ENCODE results near the gene CD164. TPM values are rescaled to one million over a fixed set of nuclear protein-coding genes. Genes with fewer than 3 reads are reported as not detected.
"Not testable (repeated sequence)": the region's sequence is repeated elsewhere in the genome, so short reads cannot be mapped to it uniquely, and the experiment has no call there.

CD164 gene
- total and polyA plus RNA-seq, 7 donors, result 142 to 192 (median 177) TPM

DNA sequence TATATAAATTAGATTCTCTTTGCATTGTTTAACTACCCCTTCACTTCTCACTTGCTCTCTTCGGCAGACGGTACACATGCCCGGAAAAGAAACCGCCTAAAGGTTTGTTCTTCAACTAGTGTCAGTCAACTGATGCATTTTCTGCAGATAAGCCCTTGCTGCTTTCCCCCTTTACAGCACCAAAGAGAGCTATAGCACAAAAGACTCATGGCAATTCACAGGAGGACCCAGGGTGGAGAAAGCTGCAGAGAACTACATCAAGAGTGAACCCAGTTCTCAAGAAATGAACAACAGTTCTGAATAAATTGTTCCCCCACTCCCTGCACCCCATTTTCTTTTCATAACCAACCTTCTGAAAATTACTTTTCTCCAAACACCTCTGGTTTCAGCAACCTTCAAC is 8.9 kb downstream of the CD164 start:
- 74 to 84% methylated on average over 4 of the region's 4 CpGs for WGBS, 2 donors
- intact Hi-C loops (cut with DNase I), result no loop called here
- Histone ChIP-seq H3K4me1 (peaks cover 0 to 15% (median 7%) of the 10 kb centered on the region in 4 donors), H3K27ac (no peak overlapping the region), H3K4me3 (no peak overlapping the region), H3K36me3 (peaks cover 15 to 79% (median 43%) of the 10 kb centered on the region in 4 donors), H3K27me3 (no peaks in the 10 kb centered on the region), H3K9me3 (no peaks in the 10 kb centered on the region)
- TF ChIP-seq POLR2AphosphoS5 (IDR thresholded peaks at IDR 0.05) (no peak), POLR2A (IDR thresholded peaks at IDR 0.05) (no peak)
- no peak for DNase-seq

DNA sequence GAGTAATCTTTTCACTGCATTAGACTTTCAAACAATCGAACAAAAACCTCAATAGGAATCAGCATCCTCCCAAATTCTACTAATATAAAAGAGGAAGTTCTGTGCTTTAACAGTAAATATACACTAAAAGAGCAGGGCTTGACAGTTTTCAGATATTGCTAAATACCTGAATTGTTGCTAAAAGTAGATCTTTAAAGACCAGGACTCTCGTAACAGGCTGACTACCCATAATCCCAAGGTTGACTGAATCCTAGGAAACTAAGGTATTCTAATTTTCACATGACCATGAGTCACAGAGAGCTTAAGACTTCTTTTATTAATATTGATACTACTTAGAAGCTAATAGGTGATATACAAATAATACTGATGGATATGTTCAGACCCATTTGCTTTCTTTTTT is 10.1 kb downstream of the CD164 start:
- Histone ChIP-seq H3K4me1 (peaks cover 0 to 14% (median 7%) of the 10 kb centered on the region in 4 donors), H3K27ac (no peak overlapping the region), H3K4me3 (no peak overlapping the region), H3K36me3 (peaks cover 15 to 84% (median 39%) of the 10 kb centered on the region in 4 donors), H3K27me3 (no peaks in the 10 kb centered on the region), H3K9me3 (no peaks in the 10 kb centered on the region)
- intact Hi-C loops (cut with DNase I), result no loop called here
- 75 to 86% methylated on average over 2 of the region's 2 CpGs for whole genome bisulfite sequencing, 2 donors
- TF ChIP-seq POLR2A (IDR thresholded peaks at IDR 0.05) (no peak), EP300 (IDR thresholded peaks at IDR 0.05) (no peak), POLR2AphosphoS5 (IDR thresholded peaks at IDR 0.05) (no peak)
- TF ChIP-seq, protein P1, sequence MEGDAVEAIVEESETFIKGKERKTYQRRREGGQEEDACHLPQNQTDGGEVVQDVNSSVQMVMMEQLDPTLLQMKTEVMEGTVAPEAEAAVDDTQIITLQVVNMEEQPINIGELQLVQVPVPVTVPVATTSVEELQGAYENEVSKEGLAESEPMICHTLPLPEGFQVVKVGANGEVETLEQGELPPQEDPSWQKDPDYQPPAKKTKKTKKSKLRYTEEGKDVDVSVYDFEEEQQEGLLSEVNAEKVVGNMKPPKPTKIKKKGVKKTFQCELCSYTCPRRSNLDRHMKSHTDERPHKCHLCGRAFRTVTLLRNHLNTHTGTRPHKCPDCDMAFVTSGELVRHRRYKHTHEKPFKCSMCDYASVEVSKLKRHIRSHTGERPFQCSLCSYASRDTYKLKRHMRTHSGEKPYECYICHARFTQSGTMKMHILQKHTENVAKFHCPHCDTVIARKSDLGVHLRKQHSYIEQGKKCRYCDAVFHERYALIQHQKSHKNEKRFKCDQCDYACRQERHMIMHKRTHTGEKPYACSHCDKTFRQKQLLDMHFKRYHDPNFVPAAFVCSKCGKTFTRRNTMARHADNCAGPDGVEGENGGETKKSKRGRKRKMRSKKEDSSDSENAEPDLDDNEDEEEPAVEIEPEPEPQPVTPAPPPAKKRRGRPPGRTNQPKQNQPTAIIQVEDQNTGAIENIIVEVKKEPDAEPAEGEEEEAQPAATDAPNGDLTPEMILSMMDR (IDR thresholded peaks at IDR 0.05), result no peak
- DNase-seq, result no peak

DNA sequence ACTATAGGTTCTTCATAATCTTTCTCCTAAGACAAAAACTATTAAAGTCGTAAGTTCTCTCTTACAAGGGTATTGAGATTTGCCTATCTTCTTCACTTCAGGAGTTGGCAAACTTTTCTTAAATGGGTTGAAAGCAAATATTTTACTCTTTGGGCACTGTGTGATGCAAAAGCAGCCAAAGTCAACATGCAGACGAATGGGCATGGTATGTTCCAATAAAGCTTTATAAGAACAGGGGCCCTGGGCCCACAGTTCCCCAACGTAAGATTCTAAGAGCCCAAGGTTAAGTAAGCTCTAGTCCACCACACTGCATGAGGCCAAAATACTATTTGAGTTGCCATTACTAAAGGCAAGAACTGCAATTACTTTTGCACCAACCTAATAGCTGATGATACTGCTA is 11.5 kb downstream of the CD164 start:
- Histone ChIP-seq H3K27ac (no peak overlapping the region), H3K4me3 (no peak overlapping the region), H3K27me3 (no peaks in the 10 kb centered on the region), H3K36me3 (peaks cover 15 to 83% (median 30%) of the 10 kb centered on the region in 4 donors), H3K4me1 (peaks cover 0 to 14% (median 5%) of the 10 kb centered on the region in 4 donors), H3K9me3 (no peaks in the 10 kb centered on the region)
- intact Hi-C loops (cut with DNase I), result no loop called here
- WGBS, 2 donors, result 60 to 65% methylated on average over 3 of the region's 3 CpGs
- DNase-seq, result no peak
- TF ChIP-seq POLR2A (IDR thresholded peaks at IDR 0.05) (no peak), POLR2AphosphoS5 (IDR thresholded peaks at IDR 0.05) (no peak), EP300 (IDR thresholded peaks at IDR 0.05) (no peak)
- TF ChIP-seq, protein P1 (IDR thresholded peaks at IDR 0.05), result no peak

DNA sequence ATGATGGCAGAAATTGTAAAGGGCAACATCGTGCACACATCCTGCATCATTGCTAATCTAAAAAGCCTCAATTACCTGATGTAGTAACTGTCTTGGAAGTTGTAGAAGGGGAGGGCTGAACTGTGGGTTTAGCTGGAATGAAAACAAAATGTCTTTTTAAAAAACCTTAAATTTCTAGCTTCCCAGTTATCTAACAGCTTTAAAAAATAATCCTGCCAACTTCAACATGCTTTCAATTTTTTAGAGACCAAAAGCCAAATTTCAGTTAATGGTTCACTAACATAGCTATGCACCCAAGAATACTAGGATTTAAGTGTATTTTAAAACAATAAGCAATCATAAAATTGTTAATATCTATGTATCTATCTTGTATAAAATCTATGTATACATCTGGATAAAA is 11.9 kb downstream of the CD164 start:
- intact Hi-C loops (cut with DNase I), result no loop called here
- 89 to 90% methylated on average over 1 of the region's 1 CpG for WGBS, 2 donors
- Histone ChIP-seq H3K9me3 (no peaks in the 10 kb centered on the region), H3K4me3 (no peak overlapping the region), H3K4me1 (peaks cover 0 to 14% (median 5%) of the 10 kb centered on the region in 4 donors), H3K27me3 (no peaks in the 10 kb centered on the region), H3K36me3 (peaks cover 15 to 83% (median 29%) of the 10 kb centered on the region in 4 donors), H3K27ac (no peak overlapping the region)
- DNase-seq, result no peak
- TF ChIP-seq POLR2A (IDR thresholded peaks at IDR 0.05) (no peak), EP300 (IDR thresholded peaks at IDR 0.05) (no peak), POLR2AphosphoS5 (IDR thresholded peaks at IDR 0.05) (no peak)
- TF ChIP-seq, protein P1 (IDR thresholded peaks at IDR 0.05), result no peak

DNA sequence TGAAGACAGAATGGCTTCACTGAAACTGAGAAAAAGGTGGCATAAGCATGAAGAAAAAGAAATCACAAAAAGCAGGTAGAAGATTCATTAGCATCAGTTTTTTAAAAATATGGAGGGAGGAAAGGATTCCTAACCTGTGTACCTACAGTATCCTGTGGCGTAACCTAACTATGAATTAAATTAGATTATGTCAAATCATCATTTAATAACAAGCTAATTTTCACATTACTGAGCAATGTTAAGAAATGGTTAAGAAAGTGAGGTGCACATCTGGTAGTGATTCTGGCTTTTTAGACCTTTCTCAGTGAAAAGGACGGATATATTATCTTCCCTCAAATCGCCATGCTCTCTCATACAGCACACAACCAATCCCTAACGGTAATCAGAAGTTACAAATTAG is 12.5 kb downstream of the CD164 start:
- 91 to 96% methylated on average over 4 of the region's 4 CpGs for WGBS, 2 donors
- Histone ChIP-seq H3K4me3 (no peak overlapping the region), H3K36me3 (peaks cover 11 to 83% (median 24%) of the 10 kb centered on the region in 4 donors), H3K9me3 (no peaks in the 10 kb centered on the region), H3K4me1 (peaks cover 0 to 12% (median 5%) of the 10 kb centered on the region in 4 donors), H3K27ac (no peak overlapping the region), H3K27me3 (no peaks in the 10 kb centered on the region)
- DNase-seq, result no peak
- TF ChIP-seq POLR2A (IDR thresholded peaks at IDR 0.05), result no peak
- TF ChIP-seq, protein P1 (IDR thresholded peaks at IDR 0.05), result no peak
- no peak for TF ChIP-seq POLR2AphosphoS5 (IDR thresholded peaks at IDR 0.05)
- TF ChIP-seq EP300 (IDR thresholded peaks at IDR 0.05), result no peak
- intact Hi-C loops (cut with DNase I), result no loop called here

DNA sequence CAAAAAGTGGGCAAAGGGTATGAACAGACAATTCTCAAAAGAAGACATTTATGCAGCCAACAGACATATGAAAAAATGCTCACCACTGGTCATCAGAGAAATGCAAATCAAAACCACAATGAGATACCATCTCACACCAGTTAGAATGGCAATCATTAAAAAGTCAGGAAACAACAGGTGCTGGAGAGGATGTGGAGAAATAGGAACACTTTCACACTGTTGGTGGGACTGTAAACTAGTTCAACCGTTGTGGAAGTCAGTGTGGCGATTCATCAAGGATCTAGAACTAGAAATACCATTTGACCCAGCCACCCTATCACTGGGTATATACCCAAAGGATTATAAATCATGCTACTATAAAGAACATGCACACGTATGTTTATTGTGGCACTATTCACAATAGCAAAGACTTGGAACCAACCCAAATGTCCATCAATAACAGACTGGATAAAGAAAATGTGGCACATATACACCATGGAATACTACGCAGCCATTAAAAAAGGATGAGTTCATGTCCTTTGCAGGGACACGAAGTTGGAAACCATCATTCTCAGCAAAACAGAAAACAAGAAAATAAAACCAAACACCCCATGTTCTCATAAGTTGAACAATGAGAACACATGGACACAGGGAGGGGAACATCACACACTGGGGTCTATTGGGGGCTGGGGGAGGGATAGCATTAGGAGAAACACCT is 17.7 kb downstream of the CD164 start:
- WGBS, 2 donors, result 87 to 88% methylated on average over 5 of the region's 5 CpGs
- H3K27me3 ChIP-seq; H3K4me3 ChIP-seq; H3K4me1 ChIP-seq; H3K9me3 ChIP-seq; H3K27ac ChIP-seq; DNase-seq; intact Hi-C loops (cut with DNase I): not testable (repeated sequence)
- H3K36me3 ChIP-seq, result peaks cover 0 to 68% (median 15%) of the 10 kb centered on the region in 4 donors

Data from sigmoid colon (tissue), 7 donors.